ENCODE results near the gene ROBO3.

ROBO3 gene, protein sequence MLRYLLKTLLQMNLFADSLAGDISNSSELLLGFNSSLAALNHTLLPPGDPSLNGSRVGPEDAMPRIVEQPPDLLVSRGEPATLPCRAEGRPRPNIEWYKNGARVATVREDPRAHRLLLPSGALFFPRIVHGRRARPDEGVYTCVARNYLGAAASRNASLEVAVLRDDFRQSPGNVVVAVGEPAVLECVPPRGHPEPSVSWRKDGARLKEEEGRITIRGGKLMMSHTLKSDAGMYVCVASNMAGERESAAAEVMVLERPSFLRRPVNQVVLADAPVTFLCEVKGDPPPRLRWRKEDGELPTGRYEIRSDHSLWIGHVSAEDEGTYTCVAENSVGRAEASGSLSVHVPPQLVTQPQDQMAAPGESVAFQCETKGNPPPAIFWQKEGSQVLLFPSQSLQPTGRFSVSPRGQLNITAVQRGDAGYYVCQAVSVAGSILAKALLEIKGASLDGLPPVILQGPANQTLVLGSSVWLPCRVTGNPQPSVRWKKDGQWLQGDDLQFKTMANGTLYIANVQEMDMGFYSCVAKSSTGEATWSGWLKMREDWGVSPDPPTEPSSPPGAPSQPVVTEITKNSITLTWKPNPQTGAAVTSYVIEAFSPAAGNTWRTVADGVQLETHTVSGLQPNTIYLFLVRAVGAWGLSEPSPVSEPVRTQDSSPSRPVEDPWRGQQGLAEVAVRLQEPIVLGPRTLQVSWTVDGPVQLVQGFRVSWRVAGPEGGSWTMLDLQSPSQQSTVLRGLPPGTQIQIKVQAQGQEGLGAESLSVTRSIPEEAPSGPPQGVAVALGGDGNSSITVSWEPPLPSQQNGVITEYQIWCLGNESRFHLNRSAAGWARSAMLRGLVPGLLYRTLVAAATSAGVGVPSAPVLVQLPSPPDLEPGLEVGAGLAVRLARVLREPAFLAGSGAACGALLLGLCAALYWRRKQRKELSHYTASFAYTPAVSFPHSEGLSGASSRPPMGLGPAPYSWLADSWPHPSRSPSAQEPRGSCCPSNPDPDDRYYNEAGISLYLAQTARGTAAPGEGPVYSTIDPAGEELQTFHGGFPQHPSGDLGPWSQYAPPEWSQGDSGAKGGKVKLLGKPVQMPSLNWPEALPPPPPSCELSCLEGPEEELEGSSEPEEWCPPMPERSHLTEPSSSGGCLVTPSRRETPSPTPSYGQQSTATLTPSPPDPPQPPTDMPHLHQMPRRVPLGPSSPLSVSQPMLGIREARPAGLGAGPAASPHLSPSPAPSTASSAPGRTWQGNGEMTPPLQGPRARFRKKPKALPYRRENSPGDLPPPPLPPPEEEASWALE (N-terminal part only)

DNA sequence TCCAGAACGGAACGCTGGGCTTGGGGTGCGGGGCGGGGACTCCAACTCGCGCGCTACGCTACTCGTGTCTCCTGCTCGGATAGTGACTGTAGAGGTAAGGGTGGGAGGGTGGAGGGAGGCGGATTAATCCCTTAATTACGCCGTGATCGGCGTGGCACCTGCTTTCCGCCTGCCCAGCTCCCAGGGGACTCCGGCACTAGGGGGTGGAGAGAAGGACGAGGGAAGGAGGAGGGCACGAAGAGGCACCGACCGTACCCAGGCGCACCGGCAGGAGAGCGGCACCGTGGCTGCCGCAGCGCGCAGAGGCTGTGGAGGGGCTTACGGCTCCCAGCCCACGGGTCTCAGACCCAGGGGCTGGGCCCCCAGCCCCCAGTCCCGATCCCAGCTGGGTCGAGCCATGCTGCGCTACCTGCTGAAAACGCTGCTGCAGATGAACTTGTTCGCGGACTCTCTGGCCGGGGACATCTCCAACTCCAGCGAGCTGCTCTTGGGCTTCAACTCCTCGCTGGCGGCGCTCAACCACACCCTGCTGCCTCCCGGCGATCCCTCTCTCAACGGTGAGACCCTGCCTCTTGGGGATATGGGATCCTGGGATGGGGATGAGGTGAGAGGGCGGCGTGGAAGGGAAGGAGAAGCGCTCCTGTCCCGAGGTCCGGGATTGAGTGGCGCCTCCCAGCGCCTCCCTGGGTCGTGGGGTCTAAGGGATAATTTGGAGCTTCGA lies at the start of gene ROBO3:
ROBO3 (plus strand) TSS at position 252 of the 721 bp plus-strand sequence; CDS start at position 398, 146 bp downstream.
- DNase-seq (ENCODE audit: extremely low read depth, low read depth), result no peak
- TF ChIP-seq, protein P1, sequence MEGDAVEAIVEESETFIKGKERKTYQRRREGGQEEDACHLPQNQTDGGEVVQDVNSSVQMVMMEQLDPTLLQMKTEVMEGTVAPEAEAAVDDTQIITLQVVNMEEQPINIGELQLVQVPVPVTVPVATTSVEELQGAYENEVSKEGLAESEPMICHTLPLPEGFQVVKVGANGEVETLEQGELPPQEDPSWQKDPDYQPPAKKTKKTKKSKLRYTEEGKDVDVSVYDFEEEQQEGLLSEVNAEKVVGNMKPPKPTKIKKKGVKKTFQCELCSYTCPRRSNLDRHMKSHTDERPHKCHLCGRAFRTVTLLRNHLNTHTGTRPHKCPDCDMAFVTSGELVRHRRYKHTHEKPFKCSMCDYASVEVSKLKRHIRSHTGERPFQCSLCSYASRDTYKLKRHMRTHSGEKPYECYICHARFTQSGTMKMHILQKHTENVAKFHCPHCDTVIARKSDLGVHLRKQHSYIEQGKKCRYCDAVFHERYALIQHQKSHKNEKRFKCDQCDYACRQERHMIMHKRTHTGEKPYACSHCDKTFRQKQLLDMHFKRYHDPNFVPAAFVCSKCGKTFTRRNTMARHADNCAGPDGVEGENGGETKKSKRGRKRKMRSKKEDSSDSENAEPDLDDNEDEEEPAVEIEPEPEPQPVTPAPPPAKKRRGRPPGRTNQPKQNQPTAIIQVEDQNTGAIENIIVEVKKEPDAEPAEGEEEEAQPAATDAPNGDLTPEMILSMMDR (IDR thresholded peaks at IDR 0.05; ENCODE audit: low read depth, low read length), result no peak; the same call in 1 of the 2 replicates

DNA sequence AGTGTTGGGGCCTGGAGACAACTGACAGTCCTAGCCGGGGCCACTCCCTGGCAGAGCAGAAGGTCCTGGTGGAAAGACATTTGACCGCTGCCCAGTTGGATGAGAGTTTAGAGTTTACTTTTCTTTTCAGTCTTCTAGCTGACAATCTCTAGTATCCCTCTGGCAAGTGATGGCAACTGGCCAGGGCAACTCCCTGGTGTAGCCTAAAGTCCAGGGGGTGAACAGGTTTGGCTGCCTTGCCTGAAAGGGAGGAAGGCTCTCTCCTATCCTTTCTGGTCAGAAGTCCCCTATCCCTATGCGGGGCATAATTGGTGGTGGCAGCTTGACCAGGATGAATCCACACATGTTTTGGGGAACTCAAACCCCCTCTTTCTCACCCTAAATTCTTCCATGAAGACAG lies 48.2 kb upstream of the ROBO3 start:
- TF ChIP-seq, protein P1 (IDR thresholded peaks at IDR 0.05; ENCODE audit: low read depth, low read length), result no peak
- no peak for DNase-seq (ENCODE audit: extremely low read depth, low read depth)

- no peak for DNase-seq (ENCODE audit: extremely low read depth, low read depth)
- TF ChIP-seq, protein P1 (IDR thresholded peaks at IDR 0.05; ENCODE audit: low read depth, low read length), result no peak
Observed at GRCh38 chr11:124821995-124822730, 43.1 kb upstream of the ROBO3 start.

DNA sequence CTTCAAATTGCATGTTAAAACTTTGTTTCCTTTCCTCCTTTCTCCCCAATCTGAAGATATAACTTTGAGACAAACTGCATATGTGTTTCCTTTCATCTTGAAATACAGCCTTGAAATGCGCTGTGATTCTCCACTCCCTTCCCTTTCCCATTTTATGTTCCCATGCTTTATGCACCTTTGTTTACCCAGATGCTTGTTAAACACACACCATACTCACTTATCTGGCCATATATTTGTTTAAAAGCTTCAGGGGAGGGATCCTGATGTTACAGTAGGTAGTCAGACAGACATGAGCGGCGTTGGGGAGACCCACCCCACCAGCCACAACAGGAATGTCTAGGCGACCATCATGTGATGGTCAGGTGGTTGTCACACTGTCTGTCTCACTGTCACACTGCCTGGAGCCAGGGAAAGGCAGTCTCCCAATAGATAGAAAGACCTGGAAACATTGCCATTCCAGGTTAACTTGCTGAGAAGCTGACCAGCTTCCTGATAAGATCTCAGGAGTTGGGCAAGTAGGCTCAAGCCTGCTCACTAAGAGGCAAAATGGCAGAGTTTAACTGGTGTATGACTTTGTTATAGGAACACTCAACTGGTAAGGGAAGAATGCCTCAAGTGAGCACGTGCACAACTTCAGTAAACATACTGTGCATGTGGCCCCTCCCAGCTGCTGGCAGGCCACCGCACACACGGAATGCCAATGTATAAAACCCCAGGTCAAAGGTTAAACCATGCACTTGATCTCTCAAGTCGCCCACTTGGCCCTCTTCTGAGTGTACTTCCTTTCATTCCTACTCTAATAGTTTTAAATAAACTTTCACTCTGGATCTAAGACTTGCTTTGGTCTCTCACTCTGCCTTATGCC lies 41.5 kb upstream of the ROBO3 start:
- TF ChIP-seq, protein P1 (IDR thresholded peaks at IDR 0.05; ENCODE audit: low read depth, low read length), result no peak
- no peak for DNase-seq (ENCODE audit: extremely low read depth, low read depth)

DNA sequence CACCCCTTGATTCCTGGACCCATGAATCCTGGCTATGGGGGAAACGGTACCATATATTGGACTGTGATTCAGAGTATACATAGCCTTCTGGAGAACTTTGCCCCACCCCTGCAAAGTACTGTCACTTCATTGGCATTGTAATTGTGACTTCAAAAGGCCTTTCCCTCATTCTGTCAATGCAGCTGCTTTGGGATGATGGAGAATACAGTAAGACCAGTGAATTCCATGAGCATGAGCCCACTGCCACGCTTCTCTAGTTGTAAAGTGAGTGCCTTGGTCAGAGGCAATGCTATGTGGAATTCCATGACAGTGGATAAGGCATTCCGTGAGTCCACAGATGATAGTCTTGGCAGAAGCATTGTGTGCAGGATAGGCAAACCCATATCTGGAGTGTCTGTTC lies 39.4 kb upstream of the ROBO3 start:
- DNase-seq (ENCODE audit: extremely low read depth, low read depth), result no peak
- TF ChIP-seq, protein P1 (IDR thresholded peaks at IDR 0.05; ENCODE audit: low read depth, low read length), result no peak

Measured in AG09319 (cell line).